Germinal center (tissue), 1 donor: ENCODE measurements around the gene SVIL.
"Not testable (repeated sequence)": the region's sequence is repeated elsewhere in the genome, so short reads cannot be mapped to it uniquely, and the experiment has no call there.

Experiments
- DNase-seq: peaks from one replicate; pipeline ENCODE4 v3.0.0; 2012; ENCODE audit warnings: mixed read lengths, low spot score

Gene SVIL

GRCh38 chr10:29622382-29622922 is 12.3 kb downstream of the SVIL start:
- no peak for DNase-seq

DNA sequence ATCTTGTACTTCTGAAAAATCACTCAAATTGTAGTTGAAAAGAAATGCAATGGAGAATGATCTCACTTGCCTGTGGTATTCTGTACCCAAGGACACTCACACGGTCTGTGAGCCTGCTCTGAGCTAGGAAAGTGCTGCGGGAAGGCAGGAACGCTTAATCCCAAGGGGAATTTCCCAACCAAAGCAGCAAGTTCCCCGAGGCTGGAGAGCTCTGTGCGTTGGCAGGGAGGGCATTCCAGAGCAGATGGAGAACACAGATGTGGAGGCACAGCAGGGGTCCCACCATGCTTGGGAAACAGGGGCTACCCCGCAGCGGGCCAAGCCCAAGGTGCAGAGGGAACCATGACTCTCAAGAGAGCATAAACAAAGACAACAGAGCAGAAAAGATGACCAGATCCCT is 13.6 kb downstream of the SVIL start:
- DNase-seq = no peak

GRCh38 chr10:29620112-29620690 is 14.6 kb downstream of the SVIL start:
- DNase-seq = no peak

GRCh38 chr10:29619241-29619669 is 15.5 kb downstream of the SVIL start:
- DNase-seq = no peak

- no peak for DNase-seq
Measured at GRCh38 chr10:29618341-29619171, 16.2 kb downstream of the SVIL start.

DNA sequence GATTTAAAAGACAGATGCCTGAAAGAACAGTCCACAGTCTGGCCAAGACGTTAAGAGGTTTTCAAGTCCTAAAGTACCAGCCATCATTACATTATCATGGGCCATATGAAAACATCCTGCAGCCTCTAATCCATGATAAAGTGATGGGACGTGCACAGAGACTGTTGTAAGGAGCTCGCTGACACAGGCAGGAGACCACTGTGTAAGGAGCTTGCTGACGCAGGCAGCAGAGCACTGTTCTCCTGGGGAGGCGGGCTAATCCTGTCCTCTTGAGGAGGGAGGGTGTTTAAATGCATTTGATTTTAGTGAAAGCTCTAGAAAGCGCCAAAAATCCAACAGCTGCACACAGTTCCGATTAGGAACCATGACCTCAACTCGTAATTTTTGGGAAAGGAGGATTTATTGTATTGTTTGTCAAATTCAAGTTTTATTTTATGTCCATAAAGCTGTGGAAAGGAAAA is 16.9 kb downstream of the SVIL start:
- DNase-seq = no peak

DNA sequence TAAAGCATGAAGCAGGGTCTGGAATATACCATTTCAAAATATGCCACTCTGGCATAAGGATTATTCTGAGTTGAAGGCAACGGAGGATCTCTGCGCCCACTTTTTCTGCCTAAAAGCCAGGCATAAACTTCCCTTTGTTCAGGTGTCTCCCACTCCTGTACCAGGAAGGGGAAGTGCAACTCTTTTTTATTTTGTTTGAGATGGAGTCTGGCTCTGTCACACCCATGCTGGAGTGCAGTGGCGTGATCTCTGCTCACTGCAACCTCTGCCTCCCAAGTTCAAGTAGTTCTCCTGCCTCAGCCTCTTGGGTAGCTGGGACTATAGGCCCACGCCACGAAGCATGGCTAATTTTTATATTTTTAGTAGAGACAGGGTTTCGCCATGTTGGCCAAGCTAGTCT is 18.2 kb downstream of the SVIL start:
- DNase-seq = no peak

DNA sequence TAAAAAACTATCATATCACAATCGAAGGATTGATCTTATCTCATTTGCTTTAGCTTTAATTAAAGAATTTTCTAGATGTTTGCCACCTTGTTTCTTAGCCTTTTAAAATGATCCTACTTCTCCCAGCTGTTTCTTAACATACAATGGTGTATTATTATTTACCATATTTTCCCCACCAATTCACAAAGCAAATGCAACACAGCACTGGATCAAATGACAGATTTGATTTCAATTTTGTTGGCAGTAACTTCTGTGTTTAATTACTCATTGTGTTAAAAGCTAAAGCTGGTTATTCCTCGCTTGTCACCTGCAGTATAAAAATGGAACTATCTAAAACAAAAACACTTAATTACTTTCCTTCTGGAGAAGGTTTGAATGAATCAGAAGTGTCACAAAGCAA is 19.6 kb downstream of the SVIL start:
- DNase-seq = no peak

DNA sequence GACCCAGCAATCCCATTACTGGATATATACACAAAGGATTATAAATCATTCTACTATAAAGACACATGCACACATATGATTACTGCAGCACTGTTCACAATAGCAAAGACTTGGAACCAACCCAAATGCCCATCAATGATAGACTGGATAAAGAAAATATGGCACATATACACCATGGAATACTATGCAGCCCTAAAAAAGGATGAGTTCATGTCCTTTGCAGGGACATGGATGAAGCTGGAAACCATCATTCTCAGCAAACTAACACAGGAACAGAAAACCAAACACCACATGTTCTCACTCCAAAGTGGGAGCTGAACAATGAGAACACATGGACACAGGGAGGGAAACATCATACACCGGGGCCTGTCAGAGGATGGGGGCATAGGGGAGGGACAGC is 20.5 kb downstream of the SVIL start:
- not testable (repeated sequence) for DNase-seq

DNA sequence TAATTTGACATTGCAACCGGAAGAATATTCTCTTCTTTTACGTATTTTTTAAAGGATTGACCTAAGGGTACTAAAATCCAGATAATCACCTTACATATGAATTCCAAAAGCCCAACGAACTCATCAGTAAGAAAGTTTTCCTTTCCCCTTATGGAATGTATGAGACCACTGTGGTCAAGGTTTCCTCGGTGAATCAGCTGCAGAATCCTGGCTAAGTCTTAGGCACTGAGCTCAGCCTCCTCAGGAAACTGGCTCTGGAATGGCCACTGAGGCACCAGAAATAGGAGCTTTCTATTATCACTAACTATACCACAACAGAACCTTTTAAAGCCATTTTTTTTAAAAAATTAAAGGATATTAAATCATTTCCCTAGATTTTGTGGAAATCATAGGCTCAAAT is 21.0 kb downstream of the SVIL start:
- DNase-seq = no peak

DNA sequence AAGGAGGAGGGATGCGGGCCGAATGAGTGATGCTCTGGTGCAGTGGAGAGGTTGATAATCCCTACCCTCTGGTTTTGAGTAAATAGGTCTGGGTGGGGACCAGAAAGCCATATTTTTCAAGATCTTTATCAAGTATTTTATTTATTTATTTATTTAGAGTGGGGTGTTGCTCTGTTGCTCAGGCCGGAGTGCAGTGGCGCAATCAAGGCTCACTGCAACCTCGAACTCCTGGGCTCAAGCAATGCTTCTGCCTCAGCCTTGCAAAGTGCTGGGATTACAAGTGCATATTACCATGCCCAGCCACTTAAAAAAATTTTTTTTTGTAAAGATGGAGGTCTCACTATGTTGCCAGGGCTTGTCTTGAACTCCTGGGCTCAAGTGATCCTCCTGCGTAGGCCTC is 21.6 kb downstream of the SVIL start:
- no peak for DNase-seq

DNA sequence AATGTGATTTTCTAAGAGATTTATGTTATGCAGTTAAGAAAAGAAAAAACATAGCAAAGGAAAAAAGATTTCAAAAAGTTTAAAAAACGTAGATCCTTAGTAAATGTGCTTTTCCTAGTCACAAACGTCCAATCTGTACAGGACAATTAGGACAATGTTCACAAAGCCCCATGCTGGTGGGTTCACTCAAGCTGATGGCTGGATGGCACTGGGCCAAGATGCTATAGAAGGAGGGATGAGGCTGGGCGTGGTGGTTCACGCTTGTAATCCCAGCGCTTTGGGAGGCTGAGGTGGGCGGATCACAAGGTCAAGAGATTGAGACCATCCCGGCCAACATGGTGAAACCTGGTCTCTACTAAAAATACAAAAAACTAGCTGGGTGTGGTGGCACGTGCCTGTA is 22.1 kb downstream of the SVIL start:
- no peak for DNase-seq

DNA sequence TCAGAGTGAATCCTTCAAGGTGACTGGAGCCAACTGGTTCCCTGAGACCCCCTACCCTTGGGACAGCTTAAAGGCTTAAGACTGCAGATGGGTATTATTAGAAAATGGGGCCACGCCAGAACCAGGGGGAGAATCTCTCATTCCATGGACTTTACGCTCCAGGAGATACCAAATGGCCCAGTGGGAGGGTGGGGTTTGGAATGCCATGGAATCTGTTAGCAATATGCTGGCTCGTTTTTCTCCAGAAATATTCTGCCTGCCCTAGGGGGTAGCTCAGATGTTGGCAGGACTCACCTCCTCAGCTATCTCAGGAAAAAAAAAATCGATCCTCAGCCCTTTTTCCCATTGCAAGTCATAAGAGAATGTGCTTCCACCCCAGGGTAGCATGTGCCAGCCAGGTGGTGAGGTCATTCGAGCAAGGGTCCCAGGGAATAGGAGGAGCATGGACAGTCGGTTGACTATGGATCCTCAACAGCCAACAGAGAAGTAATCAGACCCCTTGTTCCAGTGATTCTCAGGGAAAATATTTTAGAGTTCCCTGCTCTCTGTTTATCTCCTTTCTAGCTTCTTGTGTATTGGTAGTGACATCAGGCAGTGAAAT is 22.9 kb downstream of the SVIL start:
- no peak for DNase-seq

- no peak for DNase-seq
Measured at GRCh38 chr10:29610876-29611647, 23.7 kb downstream of the SVIL start.

DNA sequence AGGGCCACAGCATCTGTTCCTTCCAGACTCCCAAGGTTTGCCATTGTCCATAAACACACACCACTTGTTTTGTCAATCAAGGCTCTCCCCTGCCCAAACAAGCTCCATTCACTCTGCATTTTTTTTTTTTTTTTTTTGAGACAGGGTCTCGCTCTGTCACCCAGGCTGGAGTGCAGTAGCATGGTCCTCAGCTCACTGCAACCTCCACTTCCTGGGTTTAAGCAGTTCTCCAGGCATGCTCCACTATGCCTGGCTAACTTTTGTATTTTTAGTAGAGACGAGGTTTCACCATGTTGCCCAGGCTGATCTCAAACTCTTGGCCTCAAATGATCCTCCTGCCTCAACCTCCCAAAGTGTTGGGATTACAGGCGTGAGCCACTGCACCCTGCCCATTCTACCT is 24.4 kb downstream of the SVIL start:
- not testable (repeated sequence) for DNase-seq

- no peak for DNase-seq
Measured at GRCh38 chr10:29609696-29610095, 25.1 kb downstream of the SVIL start.

DNA sequence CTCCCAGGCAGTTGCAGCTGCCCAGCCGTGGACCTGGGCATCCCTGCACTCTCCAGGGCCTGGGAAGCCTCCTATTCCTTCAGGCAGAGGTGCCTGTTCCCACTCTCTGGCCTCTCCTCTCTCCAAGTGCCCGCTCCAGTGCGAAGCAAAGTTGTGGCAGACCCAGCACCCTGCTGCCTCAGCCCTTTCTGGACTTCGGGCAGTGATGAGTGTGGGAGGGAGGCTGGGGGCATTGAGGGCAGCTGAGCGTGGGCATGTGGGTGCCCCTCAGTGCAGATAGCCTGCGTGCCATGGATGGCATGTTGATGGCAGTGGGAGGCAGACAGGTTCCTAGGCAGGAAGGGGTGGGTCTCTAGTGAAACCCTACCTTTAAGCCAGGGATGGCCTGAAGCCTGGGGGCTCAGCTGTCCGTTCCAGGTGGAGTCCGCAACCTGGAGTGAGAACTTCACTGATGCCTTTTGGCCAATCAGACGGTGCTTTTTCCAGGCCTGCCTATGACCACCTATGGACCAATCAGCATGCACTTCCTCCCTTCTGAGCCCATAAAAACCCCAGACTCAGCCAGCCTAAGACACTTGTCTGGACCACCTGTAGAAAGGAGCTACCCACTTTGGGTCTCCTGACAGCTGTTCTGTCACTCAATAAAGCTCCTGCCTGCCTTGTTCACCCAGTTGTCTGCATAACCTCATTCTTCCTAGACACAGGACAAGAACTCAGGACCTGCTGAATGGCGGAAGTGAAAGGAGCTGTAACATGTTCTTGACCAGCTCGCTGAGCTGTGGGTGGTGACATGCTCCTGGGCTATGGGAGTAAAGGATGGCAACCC is 26.1 kb downstream of the SVIL start:
- no peak for DNase-seq

DNA sequence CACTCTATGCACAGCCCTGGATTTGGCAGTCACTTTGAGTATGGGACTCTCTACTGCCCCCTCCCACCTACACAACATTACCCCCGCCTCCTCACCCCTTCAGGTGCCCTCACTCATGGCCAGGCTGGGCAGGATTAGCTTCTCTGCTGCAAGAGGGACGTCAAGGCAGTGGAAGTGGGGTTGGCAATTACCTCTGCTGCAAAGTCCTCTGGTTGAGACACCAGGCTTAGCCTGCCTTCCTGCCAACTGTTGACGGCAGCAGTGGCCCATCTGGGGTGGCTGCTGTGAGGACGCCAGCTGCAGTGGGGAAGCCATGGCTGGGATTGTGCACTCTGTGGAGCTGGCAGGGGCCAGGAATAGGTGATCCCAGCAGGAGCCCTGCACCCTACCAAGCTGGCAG is 26.7 kb downstream of the SVIL start:
- no peak for DNase-seq

DNA sequence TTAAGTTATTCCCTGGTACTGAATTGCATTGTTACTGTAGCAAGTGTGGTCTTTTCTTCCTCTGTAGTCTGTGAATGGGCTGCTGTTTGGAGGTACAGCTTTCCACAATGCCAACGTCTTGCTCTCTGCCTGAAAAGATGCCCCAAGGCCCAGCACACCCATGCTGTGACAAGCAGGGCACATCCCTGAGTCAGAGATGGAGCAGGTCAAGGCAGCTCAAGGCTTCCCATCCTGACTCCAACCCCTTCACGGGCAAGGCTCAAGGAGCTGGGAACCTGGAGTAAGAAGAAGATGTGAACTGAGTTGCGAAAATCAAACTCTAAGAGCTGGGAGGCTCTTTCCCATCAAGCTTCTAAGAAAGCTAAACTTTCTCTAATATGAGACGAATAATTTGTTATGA is 27.2 kb downstream of the SVIL start:
- DNase-seq = no peak

DNA sequence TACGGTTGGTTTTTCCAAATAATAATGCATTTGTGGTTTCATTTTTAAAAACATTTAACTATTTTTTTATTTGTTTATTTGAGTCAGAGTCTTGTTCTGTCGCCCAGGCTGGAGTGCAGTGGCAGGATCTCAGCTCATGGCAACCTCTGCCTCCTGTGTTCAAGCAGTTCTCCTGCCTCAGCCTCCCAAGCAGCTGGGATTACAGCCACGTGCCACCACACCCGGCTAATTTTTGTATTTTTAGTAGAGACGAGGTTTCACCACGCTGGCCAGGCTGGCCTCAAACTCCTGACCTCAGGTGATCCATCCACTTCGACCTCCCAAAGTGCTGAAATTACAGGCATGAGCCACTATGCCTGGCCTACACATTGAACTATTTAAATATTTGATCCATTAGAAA is 28.1 kb downstream of the SVIL start:
- DNase-seq = not testable (repeated sequence)

GRCh38 chr10:29604291-29604825 is 30.4 kb downstream of the SVIL start:
- no peak for DNase-seq
